ENCODE measurements around the gene TRIM69.
"Not testable (repeated sequence)": the region's sequence is repeated elsewhere in the genome, so short reads cannot be mapped to it uniquely, and the experiment has no call there.

The TRIM69 gene

DNA sequence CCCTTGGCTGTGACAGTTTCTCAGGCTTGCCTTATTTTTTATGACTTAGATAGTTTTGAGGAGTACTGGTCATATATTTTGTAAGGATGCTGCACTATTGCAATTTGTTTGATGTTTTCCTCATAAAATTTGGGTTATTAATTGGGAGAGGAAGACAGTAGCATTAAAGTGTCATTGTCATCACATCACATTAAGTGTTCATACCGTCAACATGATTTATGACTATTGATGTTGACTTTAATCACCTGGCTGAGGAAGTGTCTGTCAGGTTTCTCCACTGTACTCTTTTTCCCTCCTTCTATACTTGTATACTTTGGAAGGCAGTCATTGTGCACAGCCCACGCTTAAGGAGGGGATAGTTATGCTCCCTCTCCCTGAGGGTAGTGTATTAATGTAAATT lies 26.9 kb downstream of the TRIM69 start:
- Histone ChIP-seq H3K36me3 (replicated peaks) (no peaks in the 10 kb centered on the region), H3K4me3 (ENCODE audit: low read depth, low read length) (no peak overlapping the region), H3K27me3 (replicated peaks) (no peaks in the 10 kb centered on the region), H3K27ac (no peak overlapping the region)
- in situ Hi-C loops (cut with HindIII; ENCODE audit: low pct_ligation_motif_present, low sequenced_read_pairs), result no loop called here
- TF ChIP-seq, protein P1, sequence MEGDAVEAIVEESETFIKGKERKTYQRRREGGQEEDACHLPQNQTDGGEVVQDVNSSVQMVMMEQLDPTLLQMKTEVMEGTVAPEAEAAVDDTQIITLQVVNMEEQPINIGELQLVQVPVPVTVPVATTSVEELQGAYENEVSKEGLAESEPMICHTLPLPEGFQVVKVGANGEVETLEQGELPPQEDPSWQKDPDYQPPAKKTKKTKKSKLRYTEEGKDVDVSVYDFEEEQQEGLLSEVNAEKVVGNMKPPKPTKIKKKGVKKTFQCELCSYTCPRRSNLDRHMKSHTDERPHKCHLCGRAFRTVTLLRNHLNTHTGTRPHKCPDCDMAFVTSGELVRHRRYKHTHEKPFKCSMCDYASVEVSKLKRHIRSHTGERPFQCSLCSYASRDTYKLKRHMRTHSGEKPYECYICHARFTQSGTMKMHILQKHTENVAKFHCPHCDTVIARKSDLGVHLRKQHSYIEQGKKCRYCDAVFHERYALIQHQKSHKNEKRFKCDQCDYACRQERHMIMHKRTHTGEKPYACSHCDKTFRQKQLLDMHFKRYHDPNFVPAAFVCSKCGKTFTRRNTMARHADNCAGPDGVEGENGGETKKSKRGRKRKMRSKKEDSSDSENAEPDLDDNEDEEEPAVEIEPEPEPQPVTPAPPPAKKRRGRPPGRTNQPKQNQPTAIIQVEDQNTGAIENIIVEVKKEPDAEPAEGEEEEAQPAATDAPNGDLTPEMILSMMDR (IDR thresholded peaks at IDR 0.05; ENCODE audit: low read depth, low read length, missing control alignments), result no peak
- no peak for DNase-seq

DNA sequence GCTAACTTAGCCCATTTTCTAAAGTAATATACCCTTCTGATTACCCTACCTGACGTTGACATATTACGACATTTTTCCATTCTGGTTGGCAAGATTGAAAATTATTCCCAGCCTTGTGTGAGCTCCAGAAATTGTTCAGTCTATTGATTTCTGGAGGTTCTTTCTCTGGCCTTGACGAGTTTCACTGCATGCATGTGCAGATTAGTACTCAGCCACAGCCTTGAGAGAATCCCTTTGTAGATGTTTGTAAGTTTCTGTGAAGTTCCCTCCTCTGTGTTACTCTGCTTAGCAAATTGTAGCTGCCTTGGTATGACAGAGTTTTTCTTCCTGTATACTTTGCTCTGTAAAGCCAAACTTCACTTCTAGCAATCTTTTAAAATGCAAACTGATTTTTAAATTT lies 27.5 kb downstream of the TRIM69 start:
- no peak for DNase-seq
- in situ Hi-C loops (cut with HindIII; ENCODE audit: low pct_ligation_motif_present, low sequenced_read_pairs), result no loop called here
- no peak overlapping the region for H3K4me3 ChIP-seq (ENCODE audit: low read depth, low read length)
- H3K36me3 ChIP-seq (replicated peaks), result no peaks in the 10 kb centered on the region
- TF ChIP-seq, protein P1 (IDR thresholded peaks at IDR 0.05; ENCODE audit: low read depth, low read length, missing control alignments), result no peak
- H3K27me3 ChIP-seq (replicated peaks), result no peaks in the 10 kb centered on the region
- H3K27ac ChIP-seq, result no peak overlapping the region

DNA sequence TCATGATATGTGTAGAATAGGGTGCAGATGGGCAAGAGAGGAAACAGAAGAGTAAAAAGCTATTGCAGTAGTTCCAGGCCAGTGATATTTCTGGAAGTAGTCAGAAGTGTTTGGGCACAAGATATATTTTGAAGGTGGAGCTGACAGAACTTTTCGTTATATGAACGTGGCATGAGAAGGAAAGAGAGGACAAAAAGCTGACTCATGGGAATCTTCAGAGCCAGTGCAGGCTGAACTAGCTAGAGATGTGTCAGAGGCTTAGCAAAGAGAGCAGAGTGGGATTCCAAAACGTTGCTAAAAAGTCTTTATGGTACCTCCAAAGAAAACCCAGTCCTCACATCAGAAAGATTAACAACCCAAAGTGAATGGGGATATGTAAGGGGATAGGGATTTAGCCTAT lies 28.7 kb downstream of the TRIM69 start:
- no peaks in the 10 kb centered on the region for H3K36me3 ChIP-seq (replicated peaks)
- DNase-seq, result no peak
- no peaks in the 10 kb centered on the region for H3K27me3 ChIP-seq (replicated peaks)
- in situ Hi-C loops (cut with HindIII; ENCODE audit: low pct_ligation_motif_present, low sequenced_read_pairs), result no loop called here
- H3K4me3 ChIP-seq (ENCODE audit: low read depth, low read length), result no peak overlapping the region
- TF ChIP-seq, protein P1 (IDR thresholded peaks at IDR 0.05; ENCODE audit: low read depth, low read length, missing control alignments), result no peak
- no peak overlapping the region for H3K27ac ChIP-seq

DNA sequence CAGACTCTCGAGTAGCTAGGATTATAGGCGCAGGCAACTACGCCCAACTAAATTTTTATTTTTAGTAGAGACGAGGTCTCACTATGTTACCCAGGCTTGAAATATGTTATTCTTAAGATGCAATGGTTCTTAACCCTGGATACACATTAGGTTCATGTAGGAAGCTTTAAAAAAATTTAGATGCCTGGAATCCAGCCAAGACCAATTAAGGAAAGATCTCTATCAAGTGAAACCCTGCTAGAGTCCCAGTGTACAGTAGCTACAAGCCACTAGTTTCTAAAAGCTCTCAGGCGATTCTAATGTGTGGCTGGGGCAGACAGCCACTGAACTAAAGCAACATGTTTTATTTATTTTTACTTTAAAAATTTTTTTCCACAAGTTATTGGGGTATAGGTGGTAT lies 33.2 kb downstream of the TRIM69 start:
- no peak overlapping the region for H3K27ac ChIP-seq
- in situ Hi-C loops (cut with HindIII; ENCODE audit: low pct_ligation_motif_present, low sequenced_read_pairs), result no loop called here
- H3K4me3 ChIP-seq (ENCODE audit: low read depth, low read length), result no peak overlapping the region
- H3K36me3 ChIP-seq (replicated peaks), result no peaks in the 10 kb centered on the region
- no peak for DNase-seq
- H3K27me3 ChIP-seq (replicated peaks), result no peaks in the 10 kb centered on the region
- TF ChIP-seq, protein P1 (IDR thresholded peaks at IDR 0.05; ENCODE audit: low read depth, low read length, missing control alignments), result no peak

DNA sequence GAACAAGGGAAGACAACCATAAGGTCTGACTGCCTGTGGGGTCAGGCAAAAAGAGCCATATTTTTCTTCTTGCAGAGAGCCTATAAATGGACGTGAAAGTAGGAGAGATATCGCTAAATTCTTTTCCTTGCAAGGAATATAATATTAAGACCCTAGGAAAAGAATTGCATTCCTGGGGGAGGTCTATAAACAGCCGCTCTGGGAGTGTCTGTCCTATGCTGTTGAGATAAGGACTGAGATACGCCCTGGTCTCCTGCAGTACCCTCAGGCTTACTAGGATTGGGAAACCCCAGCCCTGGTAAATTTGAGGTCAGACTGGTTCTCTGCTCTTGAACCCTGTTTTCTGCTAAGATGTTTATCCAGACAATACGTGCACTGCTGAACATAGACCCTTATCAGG lies 34.4 kb downstream of the TRIM69 start:
- DNase-seq; H3K4me3 ChIP-seq (ENCODE audit: low read depth, low read length); H3K36me3 ChIP-seq (replicated peaks); in situ Hi-C loops (cut with HindIII; ENCODE audit: low pct_ligation_motif_present, low sequenced_read_pairs); H3K27ac ChIP-seq; H3K27me3 ChIP-seq (replicated peaks): not testable (repeated sequence)

DNA sequence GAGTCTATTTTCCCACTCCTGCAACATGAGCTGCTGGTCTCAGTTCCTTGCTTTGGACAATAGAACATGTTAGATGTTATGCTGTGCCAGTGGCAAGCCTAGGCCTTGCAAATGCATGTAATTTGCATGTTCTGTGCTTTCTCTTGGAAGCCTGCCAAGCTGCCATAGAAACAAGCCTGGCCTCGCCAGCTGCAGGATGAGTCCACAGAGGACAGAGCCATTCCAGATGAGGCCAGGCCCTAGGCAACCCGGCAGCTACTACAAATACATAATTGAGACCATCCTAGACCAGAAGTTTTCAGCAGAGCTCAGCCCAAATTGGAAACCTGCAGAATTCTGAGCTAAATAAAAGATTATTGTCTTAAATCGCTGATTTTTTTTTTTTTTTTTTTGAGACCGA lies 39.6 kb downstream of the TRIM69 start:
- in situ Hi-C loops (cut with HindIII; ENCODE audit: low pct_ligation_motif_present, low sequenced_read_pairs), result no loop called here
- no peaks in the 10 kb centered on the region for H3K36me3 ChIP-seq (replicated peaks)
- TF ChIP-seq, protein P1 (IDR thresholded peaks at IDR 0.05; ENCODE audit: low read depth, low read length, missing control alignments), result no peak
- H3K4me3 ChIP-seq (ENCODE audit: low read depth, low read length), result no peak overlapping the region
- no peaks in the 10 kb centered on the region for H3K27me3 ChIP-seq (replicated peaks)
- H3K27ac ChIP-seq, result no peak overlapping the region
- no peak for DNase-seq
